Astrocyte of the spinal cord (primary cell): Measurements from ENCODE around the gene ASPSCR1.

ENCODE experiments used
- DNase-seq: peaks from one replicate; pipeline ENCODE4 v3.0.0; 2011; ENCODE audit warnings: low read depth, low spot score
- H3K4me3 ChIP-seq: 2 replicates; pipeline ENCODE4 v1.5.1; 2011; ENCODE audit warnings: low read depth, mild to moderate bottlenecking, low read length, moderate library complexity
- CTCF ChIP-seq: IDR thresholded peaks from 2 replicates; pipeline ENCODE4 v1.5.1; 2012; ENCODE audit warnings: low read depth, mild to moderate bottlenecking, low read length, inconsistent platforms
- in situ Hi-C: cut with HindIII; loops from 2 replicates; pipeline ENCODE4 v1.10.0; 2017; ENCODE audit warnings: low sequenced_read_pairs

ASPSCR1 gene

DNA sequence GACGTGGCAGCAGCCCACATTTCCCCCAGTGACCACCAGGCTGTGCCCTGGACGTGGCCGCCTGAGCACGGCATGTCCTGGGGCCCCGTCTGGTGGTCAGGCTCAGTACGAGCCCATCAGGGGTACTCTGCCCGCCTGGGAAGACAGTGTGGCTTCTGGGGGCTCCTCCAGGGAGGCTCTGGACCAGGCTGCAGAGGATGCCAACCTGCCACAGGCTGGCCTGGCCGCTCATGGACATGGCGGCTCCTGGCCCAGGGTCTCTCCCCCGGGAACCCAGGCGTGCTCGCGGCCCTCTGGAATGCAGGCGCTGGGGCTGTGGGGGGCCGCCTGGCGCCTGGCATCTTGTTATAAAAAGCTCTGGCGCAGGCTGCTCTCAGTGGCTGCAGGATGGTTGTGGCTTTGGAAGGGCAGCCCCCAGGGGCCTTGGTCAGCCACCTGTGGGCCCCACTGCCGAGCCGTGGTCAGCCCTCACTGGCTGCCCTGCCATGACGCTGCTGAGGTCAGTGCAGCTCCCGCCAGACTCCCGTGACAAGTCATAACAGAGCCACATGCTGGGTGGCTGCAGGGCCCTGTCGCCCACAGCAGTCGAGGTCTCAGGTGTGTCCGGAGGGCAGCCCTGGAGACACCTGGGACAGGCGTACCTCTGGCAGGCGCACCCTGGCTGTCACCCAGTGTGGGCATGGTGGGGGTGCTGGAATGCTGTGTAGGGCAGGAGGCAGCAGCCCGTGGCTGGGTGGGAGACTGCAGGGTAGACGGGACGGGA, 30.2 kb downstream of the ASPSCR1 start:
- DNase-seq: peak; percentile 30
- H3K4me3 ChIP-seq: no peak overlapping the region
- TF ChIP-seq CTCF: peak; percentile 30
- in situ Hi-C loops: no loop called here

GRCh38 chr17:82008258-82008940, 31.0 kb downstream of the ASPSCR1 start:
- no peak for TF ChIP-seq CTCF
- H3K4me3 ChIP-seq: no peak overlapping the region
- no peak for DNase-seq
- in situ Hi-C loops: no loop called here

- DNase-seq: no peak
- in situ Hi-C loops: no loop called here
- no peak overlapping the region for H3K4me3 ChIP-seq
- no peak for TF ChIP-seq CTCF
Observed at GRCh38 chr17:82008941-82009405, 31.5 kb downstream of the ASPSCR1 start.

- in situ Hi-C loops: no loop called here
- no peak for DNase-seq
- TF ChIP-seq CTCF: no peak
- H3K4me3 ChIP-seq: no peak overlapping the region
Observed at GRCh38 chr17:82009413-82009812, 32.0 kb downstream of the ASPSCR1 start.

DNA sequence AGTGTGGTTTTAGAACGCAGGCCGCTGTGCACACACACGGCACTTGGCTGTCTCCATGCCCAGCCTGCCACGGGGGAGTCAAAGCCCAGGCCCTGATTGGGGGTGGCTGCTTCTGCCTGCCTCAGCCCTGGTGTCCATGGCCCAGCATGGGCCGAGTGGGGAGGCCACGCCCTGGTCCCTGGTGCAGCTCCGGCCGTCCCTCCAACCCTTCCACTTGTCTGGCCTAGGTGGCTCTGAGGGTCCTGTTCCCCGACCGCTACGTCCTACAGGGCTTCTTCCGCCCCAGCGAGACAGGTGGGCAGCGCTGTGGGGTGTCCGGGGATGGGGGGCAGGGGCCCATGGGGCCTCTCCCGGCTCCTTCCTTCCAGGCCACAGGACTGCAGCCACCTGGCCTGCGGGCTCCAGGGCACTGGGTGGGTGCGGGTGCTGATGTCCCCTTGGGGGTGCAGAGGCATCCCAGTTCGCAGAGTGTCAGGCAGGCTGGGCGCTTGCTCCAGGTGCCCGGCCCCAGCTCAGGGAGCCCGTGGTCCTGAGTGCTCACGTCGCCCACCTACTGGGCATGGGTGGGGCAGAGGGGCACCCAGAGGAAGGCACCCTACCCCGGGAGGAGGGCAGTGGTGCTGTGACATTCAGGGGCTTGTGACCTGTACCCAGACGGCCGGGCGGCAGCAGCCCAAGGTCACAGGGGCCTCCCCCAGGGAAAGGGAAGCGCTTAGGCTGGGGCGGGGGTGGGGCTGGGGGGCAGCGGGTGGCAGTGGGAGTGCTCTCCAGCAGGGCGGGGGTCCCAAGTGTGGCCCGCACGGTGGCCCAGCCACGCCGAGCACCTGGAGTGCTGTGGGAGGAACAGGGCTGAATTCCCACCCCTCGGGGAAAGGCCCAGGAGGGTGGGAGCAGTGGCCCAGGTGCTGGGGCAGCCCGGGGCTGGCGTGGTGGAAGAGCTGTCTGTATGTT, 33.4 kb downstream of the ASPSCR1 start:
- DNase-seq: no peak
- H3K4me3 ChIP-seq: no peak overlapping the region
- in situ Hi-C loops: no loop called here
- no peak for TF ChIP-seq CTCF

- no peak overlapping the region for H3K4me3 ChIP-seq
- in situ Hi-C loops: no loop called here
- no peak for TF ChIP-seq CTCF
- DNase-seq: no peak
Observed at GRCh38 chr17:82011617-82012187, 34.3 kb downstream of the ASPSCR1 start.
